HG03520 (cell line): ENCODE measurements around the gene RSAD1.

ENCODE experiments used
- ATAC-seq: cut with Tn5 transposase; IDR thresholded peaks from one replicate; pipeline ENCODE4 v1.9.1; 2021; ENCODE audit warnings: mild to moderate bottlenecking, moderate library complexity; ENCODE audit not compliant: unreplicated experiment

The RSAD1 gene

GRCh38 chr17:50478391-50479381 lies at the start of gene RSAD1:
Gene RSAD1 (plus strand): TSS chr17:50478860. CDS start chr17:50478885, 25 bp downstream.
- ATAC-seq, result peak; percentile 89

GRCh38 chr17:50429793-50430192 lies 48.9 kb upstream of the RSAD1 start:
- ATAC-seq, result no peak

- ATAC-seq, result no peak
Observed at GRCh38 chr17:50430821-50431618, 47.6 kb upstream of the RSAD1 start.

DNA sequence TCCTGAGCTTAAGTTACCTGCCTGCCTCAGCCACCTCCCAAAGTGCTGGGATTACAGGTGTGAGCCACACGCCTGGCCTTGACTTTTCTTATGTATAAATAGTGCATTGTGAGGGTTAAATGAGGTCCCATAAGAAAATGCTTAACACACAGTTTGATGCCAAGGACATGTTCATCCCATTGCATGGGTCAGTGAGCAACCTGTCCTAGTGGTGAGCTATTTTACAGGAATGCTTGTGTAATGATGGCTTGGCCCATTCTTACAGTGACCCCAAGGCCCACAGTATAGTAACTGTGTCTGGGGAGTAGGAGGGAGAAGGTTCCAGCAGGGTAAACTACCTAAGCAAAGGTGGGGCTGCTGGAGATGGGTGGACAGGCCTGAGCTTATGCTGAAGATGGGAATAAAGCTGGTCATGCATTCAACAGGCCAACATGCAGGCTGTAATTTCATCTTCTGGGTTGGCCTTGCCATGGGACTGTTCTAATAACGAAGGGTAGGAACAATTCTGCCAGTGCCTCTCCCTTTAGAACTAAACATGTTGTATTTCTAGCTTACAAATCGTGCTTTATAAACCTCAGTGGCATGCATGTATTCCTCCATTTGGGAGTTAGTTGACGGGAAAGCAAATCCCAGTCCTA lies 46.4 kb upstream of the RSAD1 start:
- ATAC-seq, result no peak

DNA sequence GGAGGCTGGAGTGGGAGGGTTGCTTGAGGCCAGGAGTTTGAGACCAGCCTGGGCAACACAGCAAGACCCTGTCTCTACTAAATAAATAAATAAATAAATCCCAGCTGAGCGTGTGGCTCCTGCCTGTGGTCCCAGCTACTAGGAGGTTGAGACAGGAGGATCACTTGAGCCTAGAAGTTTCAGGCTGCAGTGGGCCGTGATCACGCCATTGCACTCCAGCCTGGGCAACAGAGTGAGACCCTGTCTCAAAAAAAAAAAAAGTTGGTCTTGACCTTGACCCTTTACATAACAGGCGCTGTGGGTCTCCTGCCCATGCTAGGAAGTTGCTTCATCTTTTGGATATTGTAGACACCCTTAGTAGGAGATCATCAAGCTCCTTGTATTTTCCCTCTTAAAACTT lies 41.3 kb upstream of the RSAD1 start:
- ATAC-seq, result no peak

DNA sequence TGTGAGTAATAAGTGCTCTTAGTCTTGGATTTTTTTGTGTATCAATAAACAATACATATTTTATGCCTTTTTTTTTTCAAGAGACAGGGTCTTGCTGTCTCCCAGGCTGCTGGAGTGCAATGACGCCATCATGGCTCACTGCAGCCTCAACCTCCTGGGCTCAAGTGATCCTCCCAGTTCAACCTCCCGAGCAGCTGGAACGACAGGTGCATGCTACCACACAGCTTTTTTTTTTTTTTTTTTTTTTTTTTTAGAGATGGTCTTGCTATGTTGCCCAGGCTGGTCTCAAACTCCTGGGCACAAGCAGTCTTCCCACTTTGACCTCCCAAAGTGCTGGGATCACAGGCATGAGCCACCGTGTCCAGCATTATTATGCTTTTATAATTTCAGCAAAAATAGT lies 39.7 kb upstream of the RSAD1 start:
- no peak for ATAC-seq

DNA sequence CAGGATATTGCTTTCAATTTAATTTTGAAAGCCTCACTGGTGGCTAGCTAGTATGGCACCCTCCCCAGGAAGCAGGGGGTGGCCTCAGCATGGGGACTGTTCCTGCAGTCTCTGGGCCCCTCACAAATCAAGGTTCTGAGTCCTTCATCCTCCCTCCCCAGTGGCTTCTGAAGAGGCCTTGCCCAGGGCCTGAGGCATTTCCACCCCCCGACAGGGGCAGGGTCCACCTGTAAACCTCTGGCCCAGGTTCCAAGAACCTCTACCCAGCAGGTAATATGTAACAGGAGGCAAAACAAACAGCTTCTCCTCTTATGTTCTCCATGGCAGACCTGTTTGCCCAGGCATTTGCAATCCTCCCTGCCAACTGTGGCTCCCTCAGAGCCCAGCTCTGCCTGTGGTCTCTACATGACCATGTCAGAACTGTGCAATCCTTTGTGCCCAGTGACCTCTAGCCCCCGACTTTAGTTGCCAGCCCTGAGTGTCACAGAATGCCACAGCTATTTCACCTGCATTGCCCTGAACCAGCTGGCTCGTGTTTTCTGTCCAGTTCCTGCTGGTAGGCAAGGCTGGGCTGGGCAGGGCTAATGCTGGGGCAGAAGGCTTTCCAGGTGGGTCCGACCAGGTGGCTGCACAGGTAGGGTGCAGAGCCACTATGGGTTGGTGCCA lies 38.4 kb upstream of the RSAD1 start:
- no peak for ATAC-seq

- no peak for ATAC-seq
Observed at GRCh38 chr17:50440838-50441829, 37.5 kb upstream of the RSAD1 start.

GRCh38 chr17:50443505-50443974 lies 35.1 kb upstream of the RSAD1 start:
- no peak for ATAC-seq

DNA sequence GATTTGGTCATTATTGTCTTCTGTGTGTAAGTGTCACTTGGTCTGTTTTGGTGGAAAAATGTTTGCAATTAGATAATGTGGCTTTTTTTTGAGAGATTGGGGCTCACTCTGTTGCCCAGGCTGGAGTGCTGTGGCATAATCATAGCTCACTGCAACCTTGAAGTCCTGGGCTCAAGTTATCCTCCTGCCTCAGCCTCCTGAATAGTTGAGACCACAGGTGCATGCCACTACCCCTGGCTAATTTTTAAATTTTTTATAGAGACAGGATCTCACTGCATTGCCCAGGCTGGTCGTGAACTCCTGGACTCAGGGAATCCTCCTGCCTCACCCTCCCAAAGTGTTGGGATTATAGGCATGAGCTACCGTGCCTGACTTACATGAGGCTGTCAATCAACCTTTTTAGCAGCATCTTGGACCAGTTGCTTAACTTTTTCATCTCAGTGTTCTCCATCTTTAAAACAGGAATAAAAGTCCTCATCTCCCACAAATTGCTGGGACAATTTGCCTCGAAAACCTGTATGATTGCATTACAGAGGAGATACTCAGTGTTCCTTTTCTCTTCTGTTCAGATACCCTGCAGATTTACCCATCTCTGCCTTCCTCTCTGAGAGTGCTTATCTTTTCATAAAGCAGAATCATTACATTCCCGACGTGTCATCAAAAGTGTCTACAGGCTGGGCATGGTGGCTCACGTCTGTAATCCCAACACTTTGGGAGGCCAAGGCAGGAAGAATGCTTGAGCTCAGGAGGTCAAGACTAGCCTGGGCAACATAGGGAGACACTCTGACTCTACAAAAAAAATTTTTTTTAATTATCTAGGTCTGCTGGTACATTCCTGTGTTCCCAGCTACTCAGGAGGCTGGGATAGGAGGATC lies 33.6 kb upstream of the RSAD1 start:
- no peak for ATAC-seq

GRCh38 chr17:50445730-50446325 lies 32.8 kb upstream of the RSAD1 start:
- ATAC-seq, result no peak

- ATAC-seq, result no peak
Observed at GRCh38 chr17:50447870-50448595, 30.6 kb upstream of the RSAD1 start.

GRCh38 chr17:50448643-50449042 lies 30.0 kb upstream of the RSAD1 start:
- ATAC-seq, result no peak

DNA sequence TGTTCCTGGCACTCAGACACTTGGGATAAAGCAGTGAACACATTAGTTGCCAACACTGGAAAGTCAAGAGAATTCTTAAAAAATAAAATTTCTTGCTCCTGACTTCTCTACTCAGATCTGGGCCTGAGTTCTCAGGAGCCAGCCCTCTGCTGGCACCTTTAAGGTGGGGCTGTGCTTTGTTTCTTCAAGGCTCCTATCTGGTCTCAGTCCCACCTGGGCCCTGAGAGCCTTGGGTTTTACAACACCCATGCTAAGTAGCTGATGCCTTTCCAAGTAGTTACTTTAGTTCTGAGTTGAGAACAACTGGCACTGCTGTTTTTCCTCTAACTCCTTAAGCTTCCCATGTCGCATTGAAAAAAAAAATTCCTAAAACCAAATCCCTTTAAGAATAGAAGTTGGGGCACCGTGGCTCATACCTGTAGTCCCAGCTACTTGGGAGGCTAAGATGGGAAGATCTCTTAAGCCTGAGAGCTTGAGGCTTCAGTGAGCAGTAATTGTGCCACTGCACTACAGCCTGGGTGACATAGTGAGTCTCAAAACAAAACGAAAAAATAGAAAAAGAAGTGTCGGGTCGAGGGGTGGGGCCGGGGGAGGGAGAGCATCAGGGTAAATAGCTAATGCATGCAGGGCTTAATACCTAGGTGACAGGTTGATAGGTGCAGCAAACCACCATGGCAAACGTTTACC lies 26.6 kb upstream of the RSAD1 start:
- no peak for ATAC-seq

- no peak for ATAC-seq
Observed at GRCh38 chr17:50452630-50453300, 25.9 kb upstream of the RSAD1 start.

GRCh38 chr17:50453901-50454300 lies 24.8 kb upstream of the RSAD1 start:
- ATAC-seq, result no peak
